Fibroblast of lung (primary cell): ENCODE data around the gene METTL8. TPM values are rescaled to one million over a fixed set of nuclear protein-coding genes. Genes with fewer than 3 reads are reported as not detected.

ENCODE experiments used
- DNase-seq, 2 donors: peaks; one replicate each; pipeline versions ENCODE4 v3.0.0 to v3.0.0-alpha.2; 2010; ENCODE audit warnings: low read depth in 2 of 2
- H2AFZ ChIP-seq: 2 replicates; pipeline ENCODE4 v1.5.1; 2012; ENCODE audit warnings: low read length, control low read depth, inconsistent platforms
- H3K27ac ChIP-seq: 2 replicates; pipeline ENCODE4 v1.5.1; 2011; ENCODE audit warnings: low read length, control low read depth; ENCODE audit not compliant: insufficient read depth
- H3K27me3 ChIP-seq: 2 replicates; pipeline ENCODE4 v1.5.1; 2011; ENCODE audit warnings: mild to moderate bottlenecking, low read length; ENCODE audit not compliant: control insufficient read depth, insufficient read depth
- H3K36me3 ChIP-seq: 2 replicates; pipeline ENCODE4 v1.5.1; 2011; ENCODE audit warnings: low read length; ENCODE audit not compliant: control insufficient read depth, insufficient read depth
- H3K4me1 ChIP-seq: 2 replicates; pipeline ENCODE4 v1.5.1; 2011; ENCODE audit warnings: low read length; ENCODE audit not compliant: control insufficient read depth, insufficient read depth; ENCODE audit errors: extremely low read depth
- H3K4me2 ChIP-seq: 2 replicates; pipeline ENCODE4 v1.5.1; 2011; ENCODE audit warnings: low read length, control low read depth; ENCODE audit not compliant: insufficient read depth; ENCODE audit errors: extremely low read depth
- H3K4me3 ChIP-seq, 4 experiments: fragments of 200-600 bp in 1 of 4; sonication (generic) in 1 of 4; replicated peaks in 1 of 4; 2 replicates each; pipeline ENCODE4 v1.5.1; 2011 to 2016; ENCODE audit warnings: low read length in 4 of 4, low read depth in 3 of 4, mild to moderate bottlenecking in 3 of 4, control low read depth in 2 of 4, inconsistent platforms in 1 of 4, mixed read lengths in 1 of 4; ENCODE audit not compliant: insufficient read depth in 1 of 4; ENCODE audit errors: control extremely low read depth in 1 of 4
- H3K79me2 ChIP-seq: 2 replicates; pipeline ENCODE4 v1.5.1; 2012; ENCODE audit warnings: mild to moderate bottlenecking, low read length, inconsistent platforms; ENCODE audit not compliant: control insufficient read depth, insufficient read depth
- H3K9ac ChIP-seq: 2 replicates; pipeline ENCODE4 v1.5.1; 2011; ENCODE audit warnings: mild to moderate bottlenecking, low read length, control low read depth; ENCODE audit not compliant: insufficient read depth
- H3K9me3 ChIP-seq: 2 replicates; pipeline ENCODE4 v1.5.1; 2012; ENCODE audit warnings: low read depth, low read length; ENCODE audit not compliant: control insufficient read depth, insufficient read depth
- H4K20me1 ChIP-seq: 2 replicates; pipeline ENCODE4 v1.5.1; 2011; ENCODE audit warnings: low read length; ENCODE audit not compliant: control insufficient read depth, insufficient read depth; ENCODE audit errors: extremely low read depth
- CTCF ChIP-seq, 2 donors: IDR thresholded peaks in 1 of 2; conservative IDR thresholded peaks in 1 of 2; 1 replicate in 1 of 2; 2 replicates in 1 of 2; pipeline ENCODE4 v1.5.1; 2011 to 2012; ENCODE audit warnings: low read length in 2 of 2, control low read depth in 1 of 2, inconsistent platforms in 1 of 2, low read depth in 1 of 2, mild to moderate bottlenecking in 1 of 2
- EZH2 ChIP-seq: IDR thresholded peaks from 2 replicates; pipeline ENCODE4 v1.5.1; 2012; ENCODE audit warnings: low read length, control low read depth, mild to moderate bottlenecking; ENCODE audit errors: missing control alignments
- polyA plus RNA-seq, 2 donors: library from polyadenylated mRNA; depleted of rRNA in 1 of 2; stranded (reverse) in 1 of 2; unstranded in 1 of 2; fragments of >200 nt; gene quantifications; 2 replicates each; pipeline ENCODE4 v1.2.1, GENCODE V29; 2011 to 2012; ENCODE audit warnings: missing spikeins in 1 of 2
- total RNA-seq: library from RNA; depleted of rRNA; stranded (reverse); fragments of >200 nt; gene quantifications from 2 replicates; pipeline ENCODE4 v1.2.1, GENCODE V29; 2014

METTL8 gene
- total and polyA plus RNA-seq, 2 donors (not counting 1 experiment from before 2014, with no cell fraction given), result 16.7 to 22.4 TPM

GRCh38 chr2:171391532-171391931 lies 42.3 kb downstream of the METTL8 start:
- H3K36me3 ChIP-seq, result no peaks in the 10 kb centered on the region
- no peaks in the 10 kb centered on the region for H3K79me2 ChIP-seq
- H3K4me2 ChIP-seq, result peak overlapping the region; percentile 28
- no peak overlapping the region for H3K9ac ChIP-seq
- no peak overlapping the region for H3K27ac ChIP-seq
- DNase-seq, result no peak
- no peak overlapping the region for H3K4me3 ChIP-seq
- peaks cover 3% of the 10 kb centered on the region for H3K4me1 ChIP-seq
- no peaks in the 10 kb centered on the region for H3K9me3 ChIP-seq
- H4K20me1 ChIP-seq, result no peaks in the 10 kb centered on the region
- H2AFZ ChIP-seq, result no peak overlapping the region
- TF ChIP-seq CTCF (conservative IDR thresholded peaks at IDR 0.05 in 1 of 2, IDR thresholded peaks at IDR 0.05 in 1 of 2; ENCODE audit: low read depth in 1 of 2, low read length in 2 of 2) (no peak), EZH2 (no peak)
- H3K27me3 ChIP-seq, result no peaks in the 10 kb centered on the region

- H3K27me3 ChIP-seq, result no peaks in the 10 kb centered on the region
- H4K20me1 ChIP-seq, result no peaks in the 10 kb centered on the region
- peaks cover 3% of the 10 kb centered on the region for H3K4me1 ChIP-seq
- DNase-seq, result peak; percentile 74 to 90
- peak overlapping the region; percentile 28 for H3K4me2 ChIP-seq
- no peak overlapping the region for H3K4me3 ChIP-seq
- H3K9ac ChIP-seq, result no peak overlapping the region
- no peaks in the 10 kb centered on the region for H3K79me2 ChIP-seq
- no peaks in the 10 kb centered on the region for H3K9me3 ChIP-seq
- no peak for TF ChIP-seq CTCF (conservative IDR thresholded peaks at IDR 0.05 in 1 of 2, IDR thresholded peaks at IDR 0.05 in 1 of 2; ENCODE audit: low read depth in 1 of 2, low read length in 2 of 2)
- no peak for TF ChIP-seq EZH2
- no peaks in the 10 kb centered on the region for H3K36me3 ChIP-seq
- no peak overlapping the region for H2AFZ ChIP-seq
- no peak overlapping the region for H3K27ac ChIP-seq
Measured at GRCh38 chr2:171390941-171391516, 42.8 kb downstream of the METTL8 start.

- Histone ChIP-seq H3K27me3 (no peaks in the 10 kb centered on the region), H3K4me1 (peaks cover 3% of the 10 kb centered on the region), H3K4me3 (no peak overlapping the region), H3K79me2 (no peaks in the 10 kb centered on the region), H3K27ac (no peak overlapping the region), H4K20me1 (no peaks in the 10 kb centered on the region), H2AFZ (no peak overlapping the region), H3K9ac (no peak overlapping the region), H3K9me3 (no peaks in the 10 kb centered on the region), H3K36me3 (no peaks in the 10 kb centered on the region), H3K4me2 (no peak overlapping the region)
- TF ChIP-seq CTCF (conservative IDR thresholded peaks at IDR 0.05 in 1 of 2, IDR thresholded peaks at IDR 0.05 in 1 of 2; ENCODE audit: low read depth in 1 of 2, low read length in 2 of 2), result no peak
- no peak for TF ChIP-seq EZH2
- no peak for DNase-seq
Measured at GRCh38 chr2:171389780-171390179, 44.0 kb downstream of the METTL8 start.
